ENCODE measurements around the gene TMEM117.
"Not testable (repeated sequence)": the region's sequence is repeated elsewhere in the genome, so short reads cannot be mapped to it uniquely, and the experiment has no call there.

The TMEM117 gene

GRCh38 chr12:44162961-44163360, 327.1 kb downstream of the TMEM117 start:
- no peaks in the 10 kb centered on the region for H3K36me3 Mint-ChIP-seq
- no peaks in the 10 kb centered on the region for H3K4me1 Mint-ChIP-seq
- no peak for DNase-seq (ENCODE audit: low spot score in 2 of 2)
- ATAC-seq = no peak
- no peak overlapping the region for H3K27ac Mint-ChIP-seq
- no peaks in the 10 kb centered on the region for H3K9me3 Mint-ChIP-seq
- no peak overlapping the region for H3K4me3 Mint-ChIP-seq

- peaks cover 2% of the 10 kb centered on the region for H3K9me3 Mint-ChIP-seq
- H3K4me3 Mint-ChIP-seq = no peak overlapping the region
- no peak for DNase-seq (ENCODE audit: low spot score in 2 of 2)
- no peaks in the 10 kb centered on the region for H3K36me3 Mint-ChIP-seq
- H3K27ac Mint-ChIP-seq = no peak overlapping the region
- no peaks in the 10 kb centered on the region for H3K4me1 Mint-ChIP-seq
- ATAC-seq = no peak
Measured at GRCh38 chr12:44174053-44174452, 338.2 kb downstream of the TMEM117 start.

GRCh38 chr12:44184499-44185206, 348.8 kb downstream of the TMEM117 start:
- no peak overlapping the region for H3K27ac Mint-ChIP-seq
- DNase-seq (ENCODE audit: low spot score in 2 of 2) (no peak), ATAC-seq (peak; percentile 42)
- H3K36me3 Mint-ChIP-seq = no peaks in the 10 kb centered on the region
- H3K4me3 Mint-ChIP-seq = no peak overlapping the region
- no peaks in the 10 kb centered on the region for H3K9me3 Mint-ChIP-seq
- no peaks in the 10 kb centered on the region for H3K4me1 Mint-ChIP-seq

- H3K4me1 Mint-ChIP-seq = no peaks in the 10 kb centered on the region
- no peaks in the 10 kb centered on the region for H3K36me3 Mint-ChIP-seq
- no peak overlapping the region for H3K27ac Mint-ChIP-seq
- no peak overlapping the region for H3K4me3 Mint-ChIP-seq
- peak; percentile 79 for ATAC-seq
- no peaks in the 10 kb centered on the region for H3K9me3 Mint-ChIP-seq
- DNase-seq (ENCODE audit: low spot score in 2 of 2) = no peak
Measured at GRCh38 chr12:44193281-44193680, 357.4 kb downstream of the TMEM117 start.

- not testable (repeated sequence) for H3K9me3 Mint-ChIP-seq; H3K27ac Mint-ChIP-seq; H3K4me1 Mint-ChIP-seq; DNase-seq (ENCODE audit: low spot score in 2 of 2); H3K4me3 Mint-ChIP-seq; H3K36me3 Mint-ChIP-seq; ATAC-seq
Measured at GRCh38 chr12:44195719-44196118, 359.8 kb downstream of the TMEM117 start.

- no peak overlapping the region for H3K4me3 Mint-ChIP-seq
- no peak overlapping the region for H3K27ac Mint-ChIP-seq
- no peaks in the 10 kb centered on the region for H3K4me1 Mint-ChIP-seq
- DNase-seq (ENCODE audit: low spot score in 2 of 2) = no peak
- no peak for ATAC-seq
- H3K9me3 Mint-ChIP-seq = peaks cover 8% of the 10 kb centered on the region
- no peaks in the 10 kb centered on the region for H3K36me3 Mint-ChIP-seq
Measured at GRCh38 chr12:44206045-44206444, 370.2 kb downstream of the TMEM117 start.

GRCh38 chr12:44217146-44217883, 381.4 kb downstream of the TMEM117 start:
- DNase-seq (ENCODE audit: low spot score in 2 of 2) = no peak
- Mint-ChIP-seq H3K4me1 (no peaks in the 10 kb centered on the region), H3K36me3 (no peaks in the 10 kb centered on the region), H3K4me3 (no peak overlapping the region), H3K27ac (no peak overlapping the region), H3K9me3 (peaks cover 8% of the 10 kb centered on the region)
- ATAC-seq = no peak

- Mint-ChIP-seq H3K36me3 (no peaks in the 10 kb centered on the region), H3K27ac (no peak overlapping the region), H3K9me3 (peaks cover 4% of the 10 kb centered on the region), H3K4me1 (no peaks in the 10 kb centered on the region), H3K4me3 (no peak overlapping the region)
- DNase-seq (ENCODE audit: low spot score in 2 of 2) = no peak
- ATAC-seq = no peak
Measured at GRCh38 chr12:44223736-44224135, 387.9 kb downstream of the TMEM117 start.

GRCh38 chr12:44224399-44225148, 388.7 kb downstream of the TMEM117 start:
- Mint-ChIP-seq H3K4me1 (no peaks in the 10 kb centered on the region), H3K27ac (no peak overlapping the region), H3K36me3 (no peaks in the 10 kb centered on the region), H3K9me3 (peaks cover 4% of the 10 kb centered on the region), H3K4me3 (no peak overlapping the region)
- ATAC-seq (no peak), DNase-seq (ENCODE audit: low spot score in 2 of 2) (no peak)

GRCh38 chr12:44225149-44225510, 389.2 kb downstream of the TMEM117 start:
- ATAC-seq = no peak
- peaks cover 4% of the 10 kb centered on the region for H3K9me3 Mint-ChIP-seq
- no peak for DNase-seq (ENCODE audit: low spot score in 2 of 2)
- H3K4me1 Mint-ChIP-seq = no peaks in the 10 kb centered on the region
- H3K4me3 Mint-ChIP-seq = no peak overlapping the region
- no peak overlapping the region for H3K27ac Mint-ChIP-seq
- no peaks in the 10 kb centered on the region for H3K36me3 Mint-ChIP-seq

- no peaks in the 10 kb centered on the region for H3K9me3 Mint-ChIP-seq
- DNase-seq (ENCODE audit: low spot score in 2 of 2) = no peak
- H3K4me1 Mint-ChIP-seq = no peaks in the 10 kb centered on the region
- no peaks in the 10 kb centered on the region for H3K36me3 Mint-ChIP-seq
- no peak for ATAC-seq
- H3K27ac Mint-ChIP-seq = no peak overlapping the region
- H3K4me3 Mint-ChIP-seq = no peak overlapping the region
Measured at GRCh38 chr12:44227616-44228015, 391.7 kb downstream of the TMEM117 start.

GRCh38 chr12:44229846-44230245, 394.0 kb downstream of the TMEM117 start:
- Mint-ChIP-seq H3K4me1 (no peaks in the 10 kb centered on the region), H3K9me3 (no peaks in the 10 kb centered on the region), H3K36me3 (no peaks in the 10 kb centered on the region), H3K27ac (no peak overlapping the region), H3K4me3 (no peak overlapping the region)
- DNase-seq (ENCODE audit: low spot score in 2 of 2) (no peak), ATAC-seq (no peak)

- no peak overlapping the region for H3K27ac Mint-ChIP-seq
Measured at GRCh38 chr12:44235674-44236073, 399.8 kb downstream of the TMEM117 start.

GRCh38 chr12:44240186-44240585, 404.3 kb downstream of the TMEM117 start:
- Mint-ChIP-seq H3K9me3 (peaks cover 11% of the 10 kb centered on the region), H3K27ac (no peak overlapping the region), H3K4me1 (no peaks in the 10 kb centered on the region), H3K36me3 (no peaks in the 10 kb centered on the region), H3K4me3 (no peak overlapping the region)
- ATAC-seq (no peak), DNase-seq (ENCODE audit: low spot score in 2 of 2) (no peak)

More at GRCh38 chr12:44235674-44236073, 399.8 kb downstream of the TMEM117 start:
- ATAC-seq (no peak), DNase-seq (ENCODE audit: low spot score in 2 of 2) (no peak)
- Mint-ChIP-seq H3K36me3 (no peaks in the 10 kb centered on the region), H3K4me3 (no peak overlapping the region), H3K9me3 (no peaks in the 10 kb centered on the region), H3K4me1 (no peaks in the 10 kb centered on the region)

- DNase-seq (ENCODE audit: low spot score in 2 of 2) (no peak), ATAC-seq (no peak)
- no peaks in the 10 kb centered on the region for H3K36me3 Mint-ChIP-seq
- peaks cover 11% of the 10 kb centered on the region for H3K9me3 Mint-ChIP-seq
- no peaks in the 10 kb centered on the region for H3K4me1 Mint-ChIP-seq
- H3K4me3 Mint-ChIP-seq = no peak overlapping the region
- H3K27ac Mint-ChIP-seq = no peak overlapping the region
Measured at GRCh38 chr12:44245932-44246331, 410.1 kb downstream of the TMEM117 start.
